Trophoblast cell (in vitro differentiated cells and primary cell): ENCODE measurements around the gene DUS2.

ENCODE experiments used
- DNase-seq, 2 donors: peaks; one replicate each; pipeline ENCODE4 v3.0.0-alpha.2; 2016
- H2AFZ ChIP-seq: 2 replicates; pipeline ENCODE4 v1.6.1; 2013; ENCODE audit warnings: low read length, moderate library complexity, mild to moderate bottlenecking; ENCODE audit not compliant: insufficient read depth, poor library complexity
- H2AK5ac ChIP-seq: 2 replicates; pipeline ENCODE4 v1.6.1; 2013; ENCODE audit warnings: mild to moderate bottlenecking, low read length
- H2BK120ac ChIP-seq: 2 replicates; pipeline ENCODE4 v1.6.1; 2013; ENCODE audit warnings: low read length, mild to moderate bottlenecking, moderate library complexity; ENCODE audit not compliant: insufficient read depth, poor library complexity
- H2BK12ac ChIP-seq: 2 replicates; pipeline ENCODE4 v1.6.1; 2013; ENCODE audit warnings: mild to moderate bottlenecking, low read length, moderate library complexity
- H2BK5ac ChIP-seq: 2 replicates; pipeline ENCODE4 v1.6.1; 2013; ENCODE audit warnings: low read length, low read depth, moderate library complexity, mild to moderate bottlenecking; ENCODE audit not compliant: poor library complexity
- H3K14ac ChIP-seq: 2 replicates; pipeline ENCODE4 v1.6.1; 2013; ENCODE audit warnings: mild to moderate bottlenecking, low read length
- H3K18ac ChIP-seq: 2 replicates; pipeline ENCODE4 v1.6.1; 2013; ENCODE audit warnings: mild to moderate bottlenecking, low read length
- H3K23ac ChIP-seq: 2 replicates; pipeline ENCODE4 v1.6.1; 2013; ENCODE audit warnings: low read length
- H3K27ac ChIP-seq: 2 replicates; pipeline ENCODE4 v1.5.1; 2013; ENCODE audit warnings: low read depth, mild to moderate bottlenecking, inconsistent platforms, low read length, moderate library complexity
- H3K27me3 ChIP-seq: 2 replicates; pipeline ENCODE4 v1.6.1; 2013; ENCODE audit warnings: inconsistent platforms, mild to moderate bottlenecking, low read length, moderate library complexity; ENCODE audit not compliant: insufficient read depth
- H3K36me3 ChIP-seq, 2 experiments: 1 replicate in 1 of 2; 2 replicates in 1 of 2; pipeline ENCODE4 v1.6.1; 2013; ENCODE audit warnings: low read length in 2 of 2, mild to moderate bottlenecking in 2 of 2, moderate library complexity in 1 of 2; ENCODE audit not compliant: insufficient read depth in 2 of 2, control insufficient read depth in 1 of 2
- H3K4ac ChIP-seq: 2 replicates; pipeline ENCODE4 v1.6.1; 2013; ENCODE audit warnings: low read depth, mild to moderate bottlenecking, low read length, moderate library complexity
- H3K4me1 ChIP-seq, 2 experiments: 1 replicate in 1 of 2; 2 replicates in 1 of 2; pipeline ENCODE4 v1.6.1; 2013; ENCODE audit warnings: low read length in 2 of 2, mild to moderate bottlenecking in 2 of 2, moderate library complexity in 1 of 2; ENCODE audit not compliant: insufficient read depth in 2 of 2, control insufficient read depth in 1 of 2
- H3K4me2 ChIP-seq: 2 replicates; pipeline ENCODE4 v1.6.1; 2013; ENCODE audit warnings: inconsistent platforms, mild to moderate bottlenecking, low read length, moderate library complexity
- H3K4me3 ChIP-seq: 2 replicates; pipeline ENCODE4 v1.5.1; 2013; ENCODE audit warnings: mild to moderate bottlenecking, low read depth, low read length, inconsistent platforms
- H3K79me1 ChIP-seq: one replicate; pipeline ENCODE4 v1.6.1; 2013; ENCODE audit warnings: low read length
- H3K79me2 ChIP-seq: 2 replicates; pipeline ENCODE4 v1.6.1; 2013; ENCODE audit warnings: low read length, mild to moderate bottlenecking; ENCODE audit not compliant: control insufficient read depth, insufficient read depth, poor library complexity
- H3K9ac ChIP-seq: 2 replicates; pipeline ENCODE4 v1.6.1; 2013; ENCODE audit warnings: mild to moderate bottlenecking, low read length
- H3K9me3 ChIP-seq: 2 replicates; pipeline ENCODE4 v1.6.1; 2013; ENCODE audit warnings: low read depth, mild to moderate bottlenecking, control low read depth, inconsistent platforms, low read length; ENCODE audit not compliant: insufficient read depth
- H4K12ac ChIP-seq: 2 replicates; pipeline ENCODE4 v1.6.1; 2013; ENCODE audit warnings: low read depth, mild to moderate bottlenecking, low read length, moderate library complexity
- H4K8ac ChIP-seq: 2 replicates; pipeline ENCODE4 v1.6.1; 2013; ENCODE audit warnings: low read depth, mild to moderate bottlenecking, low read length, moderate library complexity
- H4K91ac ChIP-seq: one replicate; pipeline ENCODE4 v1.6.1; 2013; ENCODE audit warnings: low read depth, mild to moderate bottlenecking, low read length, moderate library complexity
- WGBS: extraction: QIAGEN DNeasy Blood & Tissue Kit; methylation state at CpG from one replicate; pipeline ENCODE4 v1.1.7; 2013; ENCODE audit warnings: missing lambda C conversion rate; ENCODE audit not compliant: insufficient read length, insufficient coverage; ENCODE audit errors: extremely low coverage; 5-methylcytosine and 5-hydroxymethylcytosine counted together

The DUS2 gene

GRCh38 chr16:67987460-67988160 is 35.5 kb upstream of the DUS2 start:
- Histone ChIP-seq H3K9me3 (no peaks in the 10 kb centered on the region), H3K14ac (no peak overlapping the region), H4K8ac (no peak overlapping the region), H3K27me3 (no peaks in the 10 kb centered on the region), H3K79me1 (no peaks in the 10 kb centered on the region), H3K27ac (no peak overlapping the region), H3K9ac (no peak overlapping the region), H3K4me1 (peaks cover 0 to 3% of the 10 kb centered on the region in 2 experiments), H2BK120ac (no peak overlapping the region), H2AK5ac (no peak overlapping the region), H3K4me2 (no peak overlapping the region), H3K79me2 (no peaks in the 10 kb centered on the region), H3K23ac (no peak overlapping the region), H2BK5ac (no peak overlapping the region), H2AFZ (no peak overlapping the region), H3K18ac (no peak overlapping the region), H3K36me3 (no peaks in the 10 kb centered on the region), H3K4me3 (no peak overlapping the region), H3K4ac (no peak overlapping the region), H2BK12ac (no peak overlapping the region), H4K12ac (no peak overlapping the region), H4K91ac (no peak overlapping the region)
- DNase-seq = no peak
- no CpG with 5 or more reads among the region's 11 CpGs for WGBS

- Histone ChIP-seq H3K9ac (no peak overlapping the region), H2AK5ac (no peak overlapping the region), H2BK120ac (no peak overlapping the region), H3K18ac (no peak overlapping the region), H3K14ac (no peak overlapping the region), H3K79me1 (peaks cover 2% of the 10 kb centered on the region), H3K9me3 (no peaks in the 10 kb centered on the region), H4K8ac (no peak overlapping the region), H4K12ac (no peak overlapping the region), H2BK12ac (no peak overlapping the region), H2BK5ac (no peak overlapping the region), H3K4me2 (no peak overlapping the region), H3K23ac (no peak overlapping the region), H3K36me3 (no peaks in the 10 kb centered on the region), H3K27me3 (no peaks in the 10 kb centered on the region), H4K91ac (no peak overlapping the region), H2AFZ (no peak overlapping the region), H3K27ac (no peak overlapping the region), H3K4me3 (no peak overlapping the region), H3K4ac (no peak overlapping the region), H3K4me1 (peaks cover 3 to 6% of the 10 kb centered on the region in 2 experiments), H3K79me2 (peaks cover 1% of the 10 kb centered on the region)
- WGBS = no CpG with 5 or more reads among the region's 3 CpGs
- no peak for DNase-seq
Measured at GRCh38 chr16:67988675-67989074, 34.4 kb upstream of the DUS2 start.

GRCh38 chr16:67989322-67990017 is 33.6 kb upstream of the DUS2 start:
- Histone ChIP-seq H3K27me3 (no peaks in the 10 kb centered on the region), H2BK120ac (no peak overlapping the region), H2BK5ac (no peak overlapping the region), H3K79me2 (peaks cover 1% of the 10 kb centered on the region), H3K4me2 (no peak overlapping the region), H4K12ac (no peak overlapping the region), H4K8ac (no peak overlapping the region), H3K14ac (no peak overlapping the region), H3K18ac (no peak overlapping the region), H3K36me3 (no peaks in the 10 kb centered on the region), H2AFZ (no peak overlapping the region), H3K4me1 (peaks cover 3 to 8% of the 10 kb centered on the region in 2 experiments), H3K4ac (no peak overlapping the region), H3K9me3 (no peaks in the 10 kb centered on the region), H3K9ac (no peak overlapping the region), H2BK12ac (no peak overlapping the region), H4K91ac (no peak overlapping the region), H3K4me3 (no peak overlapping the region), H2AK5ac (no peak overlapping the region), H3K79me1 (peaks cover 2% of the 10 kb centered on the region), H3K23ac (no peak overlapping the region), H3K27ac (no peak overlapping the region)
- WGBS = no CpG with 5 or more reads among the region's 8 CpGs
- DNase-seq = no peak

DNA sequence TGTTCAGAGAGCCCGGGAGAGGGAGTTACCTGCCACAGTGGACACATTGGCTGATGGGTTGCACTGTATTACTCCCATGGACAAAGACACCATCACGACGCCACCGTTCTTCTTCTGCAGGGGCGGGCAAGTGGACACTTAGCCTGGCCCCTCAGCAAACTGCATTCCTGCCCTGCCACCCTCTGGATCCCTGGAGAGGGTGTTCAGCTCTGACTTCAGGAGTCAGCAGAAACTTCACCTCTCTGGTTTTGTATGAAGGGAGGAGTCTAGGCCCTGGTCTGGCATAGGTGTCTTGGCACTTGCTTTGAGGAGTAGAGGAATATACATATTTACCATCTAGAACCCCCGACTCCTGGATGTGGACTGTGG is 33.1 kb upstream of the DUS2 start:
- Histone ChIP-seq H3K18ac (no peak overlapping the region), H2AFZ (no peak overlapping the region), H3K27me3 (no peaks in the 10 kb centered on the region), H3K36me3 (no peaks in the 10 kb centered on the region), H4K91ac (no peak overlapping the region), H2BK5ac (no peak overlapping the region), H3K4me1 (peaks cover 3 to 8% of the 10 kb centered on the region in 2 experiments), H4K12ac (no peak overlapping the region), H3K27ac (no peak overlapping the region), H3K4ac (no peak overlapping the region), H2BK12ac (no peak overlapping the region), H3K14ac (no peak overlapping the region), H4K8ac (no peak overlapping the region), H3K9ac (no peak overlapping the region), H2AK5ac (no peak overlapping the region), H3K79me1 (peaks cover 2% of the 10 kb centered on the region), H3K9me3 (no peaks in the 10 kb centered on the region), H3K23ac (no peak overlapping the region), H3K79me2 (peaks cover 1% of the 10 kb centered on the region), H3K4me3 (no peak overlapping the region), H2BK120ac (no peak overlapping the region), H3K4me2 (no peak overlapping the region)
- no CpG with 5 or more reads among the region's 6 CpGs for WGBS
- DNase-seq = no peak
